HEK293 (cell line): ENCODE results near the gene CSRP1.

Experiments
- CTCF ChIA-PET: fragments of 350-600 bp; formaldehyde crosslinking; extraction: SDS; loops from one replicate; lab custom pipeline; 2021; ENCODE audit warnings: antibody characterized with exemption; lab: Yijun Ruan, JAX
- POLR2A ChIA-PET: fragments of 300-600 bp; formaldehyde crosslinking; extraction: SDS; loops from one replicate; lab custom pipeline; 2020; ENCODE audit warnings: antibody characterized with exemption, inconsistent platforms; lab: Yijun Ruan, JAX
- H3K27ac ChIP-seq: fragments of 200-500 bp; sonication (Bioruptor generic); 2 replicates; pipeline ENCODE4 v1.5.1; 2014; ENCODE audit warnings: low read depth, low read length, control low read depth, inconsistent platforms; ENCODE audit errors: extremely low read depth
- H3K36me3 ChIP-seq, 2 experiments: fragments of 200-500 bp in 1 of 2; sonication (Bioruptor generic) in 1 of 2; 1 replicate in 1 of 2; 2 replicates in 1 of 2; pipeline ENCODE4 v1.5.1; 2014 to 2017; ENCODE audit warnings: inconsistent platforms in 2 of 2, low read length in 2 of 2; ENCODE audit not compliant: control insufficient read depth in 2 of 2, insufficient read depth in 1 of 2
- H3K4me1 ChIP-seq: fragments of 200-500 bp; sonication (Bioruptor generic); 2 replicates; pipeline ENCODE4 v1.5.1; 2014; ENCODE audit warnings: mild to moderate bottlenecking, low read length, inconsistent platforms; ENCODE audit not compliant: control insufficient read depth, insufficient read depth
- H3K4me3 ChIP-seq: 2 replicates; pipeline ENCODE4 v1.5.1; 2011; ENCODE audit warnings: low read depth, mild to moderate bottlenecking, control low read depth, low read length, moderate library complexity
- H3K9me3 ChIP-seq: fragments of 200-500 bp; sonication (Bioruptor generic); 2 replicates; pipeline ENCODE4 v1.5.1; 2014; ENCODE audit warnings: low read depth, low read length, inconsistent platforms; ENCODE audit not compliant: control insufficient read depth, insufficient read depth
- SP7 ChIP-seq: fragments of 450-650 bp; formaldehyde crosslinking; IDR thresholded peaks from 2 replicates; pipeline ENCODE4 v1.5.1; 2016; ENCODE audit warnings: missing biosample characterization, missing genetic modification characterization
- ZNF24 ChIP-seq: fragments of 450-650 bp; formaldehyde crosslinking; IDR thresholded peaks from 2 replicates; pipeline ENCODE4 v1.5.1; 2016; ENCODE audit warnings: missing biosample characterization, missing genetic modification characterization
- ZNF335 ChIP-seq: fragments of 450-650 bp; formaldehyde crosslinking; conservative IDR thresholded peaks from 2 replicates; pipeline ENCODE4 v1.5.1; 2016; ENCODE audit warnings: missing biosample characterization, missing genetic modification characterization
- ZNF600 ChIP-seq: fragments of 450-650 bp; formaldehyde crosslinking; IDR thresholded peaks from 2 replicates; pipeline ENCODE4 v1.5.1; 2016; ENCODE audit warnings: missing biosample characterization, missing genetic modification characterization
- ZNF664 ChIP-seq: fragments of 450-650 bp; formaldehyde crosslinking; IDR thresholded peaks from 2 replicates; pipeline ENCODE4 v1.5.1; 2016; ENCODE audit warnings: missing biosample characterization, missing genetic modification characterization
- ZSCAN23 ChIP-seq: fragments of 450-650 bp; formaldehyde crosslinking; IDR thresholded peaks from 2 replicates; pipeline ENCODE4 v1.5.1; 2016; ENCODE audit warnings: missing biosample characterization, missing genetic modification characterization
- TF ChIP-seq, protein P1 (sequence below): fragments of 450-650 bp; formaldehyde crosslinking; IDR thresholded peaks from 2 replicates; pipeline ENCODE4 v1.5.1; 2016; ENCODE audit warnings: missing biosample characterization, missing genetic modification characterization, borderline replicate concordance
- TF ChIP-seq, protein P2 (sequence below): fragments of 450-650 bp; formaldehyde crosslinking; IDR thresholded peaks from 2 replicates; pipeline ENCODE4 v1.5.1; 2016; ENCODE audit warnings: missing biosample characterization, missing genetic modification characterization
- TF ChIP-seq, protein P3 (sequence below): fragments of 450-650 bp; formaldehyde crosslinking; IDR thresholded peaks from 2 replicates; pipeline ENCODE4 v1.5.1; 2016; ENCODE audit warnings: missing biosample characterization, missing genetic modification characterization, low read depth
- TF ChIP-seq, protein P4 (sequence below): fragments of 450-650 bp; formaldehyde crosslinking; IDR thresholded peaks from 2 replicates; pipeline ENCODE4 v1.5.1; 2016; ENCODE audit warnings: missing biosample characterization, missing genetic modification characterization

CSRP1 gene

DNA sequence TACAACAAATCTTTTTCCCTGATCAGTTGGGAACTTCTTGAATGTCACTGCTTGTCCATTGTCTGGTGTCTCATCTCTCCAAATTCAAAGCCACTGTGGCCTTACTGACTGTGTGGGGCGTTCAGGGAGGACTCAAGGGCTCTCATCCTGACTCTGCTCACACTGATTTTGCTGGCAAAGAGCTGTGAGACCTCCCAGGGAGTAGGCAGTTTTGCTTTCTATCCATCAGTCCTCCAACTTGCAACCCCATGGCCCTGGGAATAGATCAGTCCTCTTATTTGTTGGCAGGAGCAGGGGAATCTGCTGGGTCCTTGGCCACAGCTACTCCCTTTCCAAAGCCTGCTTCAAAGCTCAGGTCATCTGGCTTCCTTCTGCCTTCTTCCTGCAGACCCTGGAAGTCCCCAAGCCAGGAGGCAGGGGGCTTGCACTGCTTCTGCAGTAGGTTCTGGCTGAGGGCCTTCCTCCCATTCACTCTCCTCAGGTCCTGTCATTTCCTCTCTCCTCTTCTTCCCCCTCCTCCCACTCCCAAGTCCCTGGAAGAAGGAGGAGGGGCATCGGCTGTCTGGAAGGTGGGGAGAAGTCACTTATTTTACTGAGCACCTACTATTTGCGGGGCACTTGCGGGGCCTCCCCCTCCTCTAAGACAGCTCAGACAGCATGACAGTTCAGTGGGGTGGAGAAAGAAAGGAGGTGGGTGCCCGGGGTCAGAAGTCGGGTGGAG is 31.1 kb upstream of the CSRP1 start (continued):
- TF ChIP-seq, protein P1, sequence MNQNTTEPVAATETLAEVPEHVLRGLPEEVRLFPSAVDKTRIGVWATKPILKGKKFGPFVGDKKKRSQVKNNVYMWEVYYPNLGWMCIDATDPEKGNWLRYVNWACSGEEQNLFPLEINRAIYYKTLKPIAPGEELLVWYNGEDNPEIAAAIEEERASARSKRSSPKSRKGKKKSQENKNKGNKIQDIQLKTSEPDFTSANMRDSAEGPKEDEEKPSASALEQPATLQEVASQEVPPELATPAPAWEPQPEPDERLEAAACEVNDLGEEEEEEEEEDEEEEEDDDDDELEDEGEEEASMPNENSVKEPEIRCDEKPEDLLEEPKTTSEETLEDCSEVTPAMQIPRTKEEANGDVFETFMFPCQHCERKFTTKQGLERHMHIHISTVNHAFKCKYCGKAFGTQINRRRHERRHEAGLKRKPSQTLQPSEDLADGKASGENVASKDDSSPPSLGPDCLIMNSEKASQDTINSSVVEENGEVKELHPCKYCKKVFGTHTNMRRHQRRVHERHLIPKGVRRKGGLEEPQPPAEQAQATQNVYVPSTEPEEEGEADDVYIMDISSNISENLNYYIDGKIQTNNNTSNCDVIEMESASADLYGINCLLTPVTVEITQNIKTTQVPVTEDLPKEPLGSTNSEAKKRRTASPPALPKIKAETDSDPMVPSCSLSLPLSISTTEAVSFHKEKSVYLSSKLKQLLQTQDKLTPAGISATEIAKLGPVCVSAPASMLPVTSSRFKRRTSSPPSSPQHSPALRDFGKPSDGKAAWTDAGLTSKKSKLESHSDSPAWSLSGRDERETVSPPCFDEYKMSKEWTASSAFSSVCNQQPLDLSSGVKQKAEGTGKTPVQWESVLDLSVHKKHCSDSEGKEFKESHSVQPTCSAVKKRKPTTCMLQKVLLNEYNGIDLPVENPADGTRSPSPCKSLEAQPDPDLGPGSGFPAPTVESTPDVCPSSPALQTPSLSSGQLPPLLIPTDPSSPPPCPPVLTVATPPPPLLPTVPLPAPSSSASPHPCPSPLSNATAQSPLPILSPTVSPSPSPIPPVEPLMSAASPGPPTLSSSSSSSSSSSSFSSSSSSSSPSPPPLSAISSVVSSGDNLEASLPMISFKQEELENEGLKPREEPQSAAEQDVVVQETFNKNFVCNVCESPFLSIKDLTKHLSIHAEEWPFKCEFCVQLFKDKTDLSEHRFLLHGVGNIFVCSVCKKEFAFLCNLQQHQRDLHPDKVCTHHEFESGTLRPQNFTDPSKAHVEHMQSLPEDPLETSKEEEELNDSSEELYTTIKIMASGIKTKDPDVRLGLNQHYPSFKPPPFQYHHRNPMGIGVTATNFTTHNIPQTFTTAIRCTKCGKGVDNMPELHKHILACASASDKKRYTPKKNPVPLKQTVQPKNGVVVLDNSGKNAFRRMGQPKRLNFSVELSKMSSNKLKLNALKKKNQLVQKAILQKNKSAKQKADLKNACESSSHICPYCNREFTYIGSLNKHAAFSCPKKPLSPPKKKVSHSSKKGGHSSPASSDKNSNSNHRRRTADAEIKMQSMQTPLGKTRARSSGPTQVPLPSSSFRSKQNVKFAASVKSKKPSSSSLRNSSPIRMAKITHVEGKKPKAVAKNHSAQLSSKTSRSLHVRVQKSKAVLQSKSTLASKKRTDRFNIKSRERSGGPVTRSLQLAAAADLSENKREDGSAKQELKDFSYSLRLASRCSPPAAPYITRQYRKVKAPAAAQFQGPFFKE (tag by site-specific recombination): no peak

DNA sequence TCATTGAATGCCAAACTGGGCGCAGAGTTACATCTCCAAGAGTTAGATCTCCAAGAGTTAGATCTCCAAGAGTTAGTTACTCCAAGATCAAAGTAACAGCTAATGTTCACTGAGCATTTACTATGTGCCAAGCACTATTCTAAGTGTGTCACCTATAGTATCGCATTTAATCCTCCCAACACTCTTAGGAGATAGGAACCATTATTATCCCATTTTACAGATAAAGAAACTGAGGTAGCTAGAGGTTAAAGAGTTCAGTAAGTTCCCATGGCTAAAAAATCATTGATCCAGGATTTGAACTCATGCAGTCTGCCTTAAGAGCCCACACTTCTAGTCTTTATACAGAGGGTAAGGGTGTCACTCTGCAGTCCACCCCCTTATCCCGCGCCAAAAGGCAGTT is 30.5 kb upstream of the CSRP1 start:
- no peaks in the 10 kb centered on the region for H3K36me3 ChIP-seq
- peaks cover 4% of the 10 kb centered on the region; the same call in 1 of the 2 replicates for H3K4me1 ChIP-seq
- TF ChIP-seq, protein P2, sequence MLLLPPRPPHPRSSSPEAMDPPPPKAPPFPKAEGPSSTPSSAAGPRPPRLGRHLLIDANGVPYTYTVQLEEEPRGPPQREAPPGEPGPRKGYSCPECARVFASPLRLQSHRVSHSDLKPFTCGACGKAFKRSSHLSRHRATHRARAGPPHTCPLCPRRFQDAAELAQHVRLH: 0 out of 2 replicates have a peak, but pooled peaks have one; percentile 16
- TF ChIP-seq ZNF24 (no peak), ZNF335 (no peak), ZNF664 (tag by site-specific recombination) (peak; percentile 91)
- TF ChIP-seq, all 188 proteins: peak for 2
- ChIA-PET CTCF (interaction anchor here (1.2 to 4.0 kb wide), 5 partner anchors 22 to 256 kb away, joined by 3 to 17 read pairs (median 7); no protein-coding TSS in a partner anchor), POLR2A (no interaction called here)
- H3K4me3 ChIP-seq: no peak overlapping the region
- H3K27ac ChIP-seq: no peak overlapping the region
- H3K9me3 ChIP-seq: no peaks in the 10 kb centered on the region

DNA sequence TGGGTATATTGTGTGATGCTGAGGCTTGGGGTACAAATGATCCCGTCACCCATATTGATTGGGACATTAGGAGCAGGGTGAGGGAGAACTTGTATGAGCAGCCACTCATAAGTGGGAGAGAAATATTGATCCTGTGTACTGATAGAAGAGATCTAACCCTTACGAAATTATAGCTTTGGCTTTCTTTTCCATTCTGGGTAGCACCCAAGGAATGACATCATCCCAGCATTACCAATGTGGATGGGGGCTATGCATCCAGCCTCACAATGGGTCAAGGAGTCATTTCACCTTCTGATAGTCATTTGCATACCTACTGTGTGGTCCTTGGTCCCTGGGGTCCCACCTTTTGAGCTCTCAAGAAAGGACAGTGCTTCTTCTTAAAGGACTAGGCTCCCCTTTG is 30.1 kb upstream of the CSRP1 start:
- CTCF ChIA-PET: interaction anchor here (0.7 to 4.0 kb wide), 5 partner anchors 22 to 256 kb away, joined by 3 to 17 read pairs (median 7); no protein-coding TSS in a partner anchor
- no peak overlapping the region for H3K4me3 ChIP-seq
- no peaks in the 10 kb centered on the region for H3K9me3 ChIP-seq
- H3K36me3 ChIP-seq: no peaks in the 10 kb centered on the region
- no peak for TF ChIP-seq ZSCAN23 (tag by site-specific recombination)
- peak; percentile 67 for TF ChIP-seq SP7
- TF ChIP-seq, protein P3, sequence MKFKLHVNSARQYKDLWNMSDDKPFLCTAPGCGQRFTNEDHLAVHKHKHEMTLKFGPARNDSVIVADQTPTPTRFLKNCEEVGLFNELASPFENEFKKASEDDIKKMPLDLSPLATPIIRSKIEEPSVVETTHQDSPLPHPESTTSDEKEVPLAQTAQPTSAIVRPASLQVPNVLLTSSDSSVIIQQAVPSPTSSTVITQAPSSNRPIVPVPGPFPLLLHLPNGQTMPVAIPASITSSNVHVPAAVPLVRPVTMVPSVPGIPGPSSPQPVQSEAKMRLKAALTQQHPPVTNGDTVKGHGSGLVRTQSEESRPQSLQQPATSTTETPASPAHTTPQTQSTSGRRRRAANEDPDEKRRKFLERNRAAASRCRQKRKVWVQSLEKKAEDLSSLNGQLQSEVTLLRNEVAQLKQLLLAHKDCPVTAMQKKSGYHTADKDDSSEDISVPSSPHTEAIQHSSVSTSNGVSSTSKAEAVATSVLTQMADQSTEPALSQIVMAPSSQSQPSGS (tag by site-specific recombination): peak; percentile 86
- no peak for TF ChIP-seq ZNF600 (tag by site-specific recombination)
- TF ChIP-seq, protein P4, sequence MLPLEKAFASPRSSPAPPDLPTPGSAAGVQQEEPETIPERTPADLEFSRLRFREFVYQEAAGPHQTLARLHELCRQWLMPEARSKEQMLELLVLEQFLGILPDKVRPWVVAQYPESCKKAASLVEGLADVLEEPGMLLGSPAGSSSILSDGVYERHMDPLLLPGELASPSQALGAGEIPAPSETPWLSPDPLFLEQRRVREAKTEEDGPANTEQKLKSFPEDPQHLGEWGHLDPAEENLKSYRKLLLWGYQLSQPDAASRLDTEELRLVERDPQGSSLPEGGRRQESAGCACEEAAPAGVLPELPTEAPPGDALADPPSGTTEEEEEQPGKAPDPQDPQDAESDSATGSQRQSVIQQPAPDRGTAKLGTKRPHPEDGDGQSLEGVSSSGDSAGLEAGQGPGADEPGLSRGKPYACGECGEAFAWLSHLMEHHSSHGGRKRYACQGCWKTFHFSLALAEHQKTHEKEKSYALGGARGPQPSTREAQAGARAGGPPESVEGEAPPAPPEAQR (tag by site-specific recombination): no peak
- peaks cover 4% of the 10 kb centered on the region; the same call in 1 of the 2 replicates for H3K4me1 ChIP-seq
- no peak overlapping the region for H3K27ac ChIP-seq
- POLR2A ChIA-PET: no interaction called here
